Stimulated activated CD4-positive, alpha-beta T cell treated with anti-CD3 and anti-CD28 coated beads, Interleukin-15, amount 100 ng/mL, for 1 hour (primary cell): ENCODE results near the gene PTPRN2.
"Not testable (repeated sequence)": the region's sequence is repeated elsewhere in the genome, so short reads cannot be mapped to it uniquely, and the experiment has no call there.

Source experiments
- DNase-seq, 2 donors: peaks; one replicate each; pipeline ENCODE4 v3.0.0-alpha.2; 2020; ENCODE audit warnings: low read depth in 1 of 2, low spot score in 1 of 2

The PTPRN2 gene

DNA sequence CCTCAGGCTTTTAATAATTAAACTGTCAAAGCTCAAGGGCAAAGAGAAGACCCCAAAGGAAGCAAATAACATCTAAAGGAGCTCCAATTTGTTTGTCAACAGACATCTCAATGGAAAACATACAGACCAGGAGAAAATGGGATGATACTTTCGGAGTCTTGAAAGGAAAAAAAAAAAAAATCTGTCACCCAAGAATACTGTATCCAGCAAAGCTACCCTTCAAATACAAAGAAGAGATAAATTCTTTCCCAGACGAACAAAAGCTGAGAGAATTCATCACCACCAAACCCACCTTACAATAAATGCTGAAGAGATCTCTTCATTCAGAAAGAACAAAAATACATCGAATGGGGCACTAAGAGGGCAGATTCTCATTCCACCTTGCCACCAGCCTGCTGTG lies 232.8 kb downstream of the PTPRN2 start:
- DNase-seq, result no peak

DNA sequence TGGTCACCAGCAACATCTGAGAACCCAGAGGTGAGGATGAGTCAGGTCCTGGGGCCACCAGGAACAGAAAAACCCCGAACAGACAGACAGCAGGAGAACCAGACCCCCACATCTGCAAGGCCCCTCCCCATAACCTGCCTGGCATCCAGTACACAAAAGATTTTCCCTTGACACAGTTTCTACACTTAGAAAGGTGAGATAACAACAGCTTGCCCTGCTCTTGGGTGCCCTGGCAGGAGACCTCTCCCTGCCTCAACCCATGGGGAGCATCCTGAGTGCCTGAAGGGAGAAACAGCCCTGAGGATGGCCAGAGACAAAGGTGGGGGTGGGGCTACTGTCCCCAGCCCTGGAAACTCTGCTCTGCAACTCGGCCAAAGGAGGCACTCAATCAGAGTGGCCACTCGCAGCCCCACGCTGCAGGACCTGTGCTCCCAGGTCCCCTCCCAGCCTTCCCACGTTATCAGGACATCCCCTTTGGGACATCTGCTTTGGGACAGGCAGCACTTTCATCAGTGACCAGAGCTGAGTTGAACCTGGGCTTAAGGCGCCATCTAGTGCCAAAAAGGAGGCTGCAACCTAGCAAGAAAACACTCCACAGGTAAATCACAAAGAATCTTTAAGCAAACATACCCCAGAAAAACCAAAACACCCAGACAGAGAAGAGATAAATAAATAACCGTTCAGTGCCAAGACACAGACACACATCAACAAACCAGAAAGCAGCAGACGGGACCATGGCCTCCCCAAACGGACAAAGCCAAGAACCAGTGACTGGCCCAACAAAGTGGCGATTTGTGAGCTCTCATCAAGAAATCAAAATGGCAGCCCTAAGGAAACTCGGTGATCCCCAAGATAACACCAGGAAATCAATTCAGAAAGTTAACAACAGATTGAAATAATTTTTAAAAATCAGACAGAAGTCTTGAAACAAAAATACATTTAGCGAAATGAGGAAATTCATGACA lies 233.7 kb downstream of the PTPRN2 start:
- DNase-seq, result no peak

DNA sequence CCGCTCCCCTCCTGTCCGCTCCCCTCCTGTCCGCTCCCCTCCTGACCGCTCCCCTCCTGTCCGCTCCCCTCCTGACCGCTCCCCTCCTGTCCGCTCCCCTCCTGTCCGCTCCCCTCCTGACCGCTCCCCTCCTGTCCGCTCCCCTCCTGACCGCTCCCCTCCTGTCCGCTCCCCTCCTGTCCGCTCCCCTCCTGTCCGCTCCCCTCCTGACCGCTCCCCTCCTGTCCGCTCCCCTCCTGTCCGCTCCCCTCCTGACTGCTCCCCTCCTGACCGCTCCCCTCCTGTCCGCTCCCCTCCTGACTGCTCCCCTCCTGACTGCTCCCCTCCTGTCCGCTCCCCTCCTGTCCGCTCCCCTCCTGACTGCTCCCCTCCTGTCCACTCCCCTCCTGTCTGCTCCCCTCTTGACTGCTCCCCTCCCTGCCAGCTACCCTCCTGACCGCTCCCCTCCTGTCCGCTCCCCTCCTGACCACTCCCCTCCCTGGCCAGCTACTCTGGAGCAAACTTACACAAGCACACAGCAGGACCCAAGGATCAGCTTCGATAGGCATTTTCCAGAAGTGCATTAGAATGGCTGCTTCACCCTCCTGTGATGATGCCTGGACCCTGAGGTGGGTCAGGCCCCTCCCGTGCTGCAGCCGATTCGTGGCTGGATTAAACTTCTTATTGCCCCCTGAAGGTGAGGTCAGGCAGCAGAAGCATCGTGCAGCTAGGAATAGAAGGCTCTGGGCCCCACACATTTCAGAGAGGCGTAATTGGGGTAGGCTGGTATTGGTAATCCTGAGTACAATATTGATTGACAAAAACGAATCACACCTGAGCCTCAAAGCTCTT lies 235.5 kb downstream of the PTPRN2 start:
- not testable (repeated sequence) for DNase-seq

DNA sequence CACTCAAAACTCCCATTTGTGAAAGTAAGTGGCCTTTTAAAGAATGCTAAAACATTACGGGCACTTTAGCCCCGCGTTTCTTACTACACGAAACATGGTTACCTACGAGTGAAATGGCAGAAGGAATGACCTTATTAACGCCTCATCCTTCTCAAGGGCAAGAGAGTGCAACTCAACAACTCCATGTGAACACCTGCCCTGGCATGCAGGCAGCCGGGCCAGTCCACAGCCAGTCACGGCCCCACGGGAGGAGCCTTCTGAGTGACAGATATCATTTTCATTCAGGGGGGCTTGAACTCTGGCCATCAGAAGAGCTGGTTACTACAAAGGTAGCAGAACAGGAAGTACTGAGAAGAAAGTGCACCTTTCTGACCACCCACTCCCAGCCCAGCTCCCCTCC lies 236.1 kb downstream of the PTPRN2 start:
- no peak for DNase-seq

DNA sequence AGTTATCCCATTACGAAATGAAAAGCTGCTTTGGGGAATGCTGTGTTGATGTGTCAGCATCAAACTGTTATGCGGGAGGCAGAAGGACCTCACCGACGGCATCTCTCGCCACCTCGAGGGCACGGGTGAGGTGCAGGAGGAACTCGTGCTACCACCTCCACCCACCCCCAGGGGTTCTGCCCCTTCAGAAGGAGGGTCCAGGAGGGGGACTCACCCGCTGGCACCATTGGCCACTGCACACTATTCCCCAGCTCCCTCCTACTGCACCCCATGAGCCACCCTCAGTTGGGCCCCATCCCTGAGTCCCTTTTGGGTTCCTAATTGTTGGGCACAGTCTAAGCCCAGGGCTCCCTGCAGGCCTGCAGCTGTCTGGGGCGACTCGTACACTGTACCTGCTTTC lies 236.6 kb downstream of the PTPRN2 start:
- no peak for DNase-seq

DNA sequence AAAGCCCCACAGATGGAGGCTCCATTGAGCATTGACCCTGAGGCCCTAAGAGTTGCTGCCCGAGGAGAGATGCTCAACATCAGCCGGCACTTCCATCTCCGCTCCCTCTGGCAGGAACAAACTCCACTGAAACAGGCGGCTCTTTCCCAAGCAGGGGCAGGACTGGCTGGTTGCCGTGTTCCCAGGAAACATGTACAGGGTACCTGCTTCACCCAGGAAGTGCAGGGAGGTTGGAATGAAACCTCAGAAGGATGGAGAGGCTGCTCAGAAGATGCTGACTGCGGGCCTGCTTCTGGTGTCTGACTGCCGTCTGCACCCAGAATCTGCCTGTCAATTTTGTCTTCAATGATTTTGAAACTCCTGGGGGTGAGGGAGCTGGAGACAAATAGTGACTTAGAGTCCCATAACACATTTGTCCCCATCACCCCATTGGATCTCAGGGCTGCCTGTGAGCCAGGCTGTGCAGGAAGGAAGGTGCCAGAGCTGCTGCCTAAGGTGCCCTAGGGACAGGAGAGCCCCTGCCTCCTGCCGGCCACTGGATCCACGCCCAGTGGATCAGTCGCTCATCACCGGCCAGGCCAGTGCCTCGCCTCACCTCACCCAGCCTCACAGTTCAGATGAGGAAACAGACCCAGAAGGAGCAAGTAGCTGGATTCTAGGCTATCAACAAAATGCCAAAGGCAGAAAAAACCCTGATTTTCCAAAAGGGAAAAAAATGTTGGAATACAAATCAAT lies 237.3 kb downstream of the PTPRN2 start:
- DNase-seq, result no peak

DNA sequence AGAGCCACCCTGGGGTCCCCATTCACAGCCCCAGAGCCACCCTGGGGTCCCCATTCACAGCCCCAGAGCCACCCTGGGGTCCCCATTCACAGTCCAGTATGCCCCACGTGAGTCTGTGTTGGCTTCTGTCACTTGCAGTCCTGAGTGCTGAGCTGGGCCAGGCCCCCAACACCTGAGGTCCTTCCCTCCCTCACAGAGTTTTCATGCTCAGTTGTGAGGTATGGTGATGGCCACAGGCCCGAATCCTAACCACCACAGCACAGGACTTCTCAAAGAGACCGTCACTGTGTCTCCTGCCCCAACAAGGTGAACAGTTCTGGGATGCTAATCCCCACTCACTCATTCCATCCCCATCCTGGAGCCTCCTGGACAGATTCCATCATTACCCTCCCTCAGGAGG lies 239.2 kb downstream of the PTPRN2 start:
- no peak for DNase-seq

DNA sequence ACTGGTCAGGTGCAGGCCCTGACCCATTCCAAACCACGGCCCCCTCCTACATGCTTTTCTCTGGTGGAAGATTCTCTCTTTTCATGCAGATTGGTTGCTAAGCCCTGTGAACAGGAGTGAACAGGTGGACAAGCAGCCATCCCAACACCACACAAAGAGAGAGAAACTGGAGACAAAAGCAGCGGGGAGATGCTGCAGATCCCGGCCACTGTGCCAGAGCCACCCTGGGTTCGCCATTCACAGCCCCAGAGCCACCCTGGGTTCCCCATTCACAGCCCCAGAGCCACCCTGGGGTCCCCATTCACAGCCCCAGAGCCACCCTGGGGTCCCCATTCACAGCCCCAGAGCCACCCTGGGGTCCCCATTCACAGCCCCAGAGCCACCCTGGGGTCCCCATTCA lies 239.6 kb downstream of the PTPRN2 start:
- DNase-seq, result not testable (repeated sequence)

DNA sequence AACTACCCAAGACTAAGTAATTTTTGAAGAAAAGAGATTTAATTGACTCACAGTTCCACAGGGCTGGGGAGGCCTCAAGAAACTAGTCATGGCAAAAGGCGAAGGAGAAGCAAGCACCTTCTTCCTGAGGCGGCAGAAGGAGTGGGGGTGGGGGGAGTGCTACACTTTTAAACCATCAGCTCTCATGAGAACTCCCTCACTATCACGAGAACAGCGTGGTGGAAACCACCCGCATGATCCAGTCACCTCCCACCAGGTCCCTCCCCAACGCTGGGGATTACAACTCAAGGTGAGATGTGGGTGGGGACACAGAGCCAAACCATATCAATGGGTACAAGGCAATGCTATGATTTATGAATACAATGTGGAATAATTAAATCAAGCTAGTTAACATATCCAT lies 241.9 kb downstream of the PTPRN2 start:
- no peak for DNase-seq

DNA sequence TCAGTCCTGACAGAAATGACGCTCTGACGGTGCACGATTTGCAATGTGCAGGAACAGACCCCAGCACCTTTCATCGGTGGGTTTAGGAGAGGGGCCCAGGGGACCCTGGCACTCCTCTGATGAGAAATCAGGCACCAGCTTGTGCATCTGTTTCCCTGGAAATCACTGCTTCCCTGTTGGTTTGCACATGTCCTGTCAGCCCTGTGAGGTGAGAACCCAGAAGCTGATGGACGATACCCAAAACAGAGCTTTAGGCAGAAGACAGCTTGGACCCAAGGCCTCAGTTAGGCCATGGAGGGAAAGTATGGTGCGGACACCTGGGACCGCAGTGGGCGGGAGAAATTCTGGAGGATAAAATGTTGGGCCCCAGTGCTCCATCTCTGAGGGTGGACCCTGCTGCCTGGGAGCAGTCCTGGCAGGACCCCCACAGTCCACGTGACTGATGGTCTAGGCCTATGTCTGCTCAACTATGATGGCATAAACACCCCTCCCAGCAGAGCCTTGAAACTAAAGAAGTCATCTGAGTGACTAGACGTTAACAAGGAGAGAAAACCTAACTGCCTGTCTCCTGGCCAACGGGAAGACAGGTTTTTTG lies 242.8 kb downstream of the PTPRN2 start:
- DNase-seq, result no peak

DNA sequence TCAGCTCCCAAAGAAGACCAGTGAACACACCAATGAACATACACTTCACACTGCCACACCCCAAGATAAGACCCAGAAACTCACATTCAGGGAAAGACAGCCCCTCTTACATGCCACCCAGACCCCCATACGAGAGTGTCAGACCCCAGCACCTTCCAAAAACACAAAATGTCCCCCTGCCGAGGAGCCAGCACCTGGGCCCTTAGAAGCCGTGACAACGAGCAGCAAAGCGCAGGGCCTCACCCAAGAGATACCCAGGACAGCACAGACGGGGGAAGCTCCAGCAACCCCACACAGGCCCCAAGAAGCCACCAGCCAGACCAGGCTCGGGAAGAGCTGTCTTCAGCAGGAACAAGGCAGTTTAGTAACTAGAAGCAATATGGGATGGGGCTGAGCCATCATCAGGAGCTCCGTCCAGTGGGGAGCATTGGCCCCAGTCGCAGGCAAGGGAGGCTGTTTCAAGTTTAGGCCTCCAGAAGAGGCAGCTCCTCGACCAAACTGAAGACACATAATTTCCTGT lies 243.6 kb downstream of the PTPRN2 start:
- no peak for DNase-seq

DNA sequence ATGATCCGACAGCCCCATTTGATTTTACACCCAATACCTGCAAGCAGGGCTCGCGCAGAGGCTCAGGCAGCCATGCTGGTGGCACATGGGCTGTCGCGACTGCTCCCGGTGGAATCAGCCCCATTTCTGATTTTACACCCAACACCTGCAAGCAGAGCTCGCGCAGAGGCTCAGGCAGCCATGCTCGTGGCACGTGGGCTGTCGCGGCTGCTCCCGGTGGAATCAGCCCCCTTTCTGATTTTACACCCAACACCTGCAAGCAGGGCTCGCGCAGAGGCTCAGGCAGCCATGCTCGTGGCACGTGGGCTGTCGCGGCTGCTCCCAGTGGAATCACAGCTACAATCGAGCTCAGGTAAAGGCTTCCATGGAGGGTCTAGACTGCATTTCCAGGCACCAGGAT lies 244.1 kb downstream of the PTPRN2 start:
- no peak for DNase-seq

DNA sequence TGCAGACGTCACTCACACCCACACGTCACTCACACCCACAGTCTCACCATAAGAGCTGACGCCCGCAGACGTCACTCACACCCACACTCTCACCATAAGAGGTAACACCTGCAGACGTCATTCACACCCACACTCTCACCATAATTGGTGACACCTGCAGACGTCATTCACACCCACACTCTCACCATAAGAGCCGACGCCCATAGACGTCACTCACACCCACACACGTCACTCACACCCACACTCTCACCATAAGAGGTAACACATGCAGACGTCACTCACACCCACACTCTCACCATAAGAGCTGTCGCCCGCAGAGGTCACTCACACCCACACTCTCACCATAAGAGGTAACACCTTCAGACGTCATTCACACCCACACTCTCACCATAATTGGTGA lies 246.5 kb downstream of the PTPRN2 start:
- not testable (repeated sequence) for DNase-seq

DNA sequence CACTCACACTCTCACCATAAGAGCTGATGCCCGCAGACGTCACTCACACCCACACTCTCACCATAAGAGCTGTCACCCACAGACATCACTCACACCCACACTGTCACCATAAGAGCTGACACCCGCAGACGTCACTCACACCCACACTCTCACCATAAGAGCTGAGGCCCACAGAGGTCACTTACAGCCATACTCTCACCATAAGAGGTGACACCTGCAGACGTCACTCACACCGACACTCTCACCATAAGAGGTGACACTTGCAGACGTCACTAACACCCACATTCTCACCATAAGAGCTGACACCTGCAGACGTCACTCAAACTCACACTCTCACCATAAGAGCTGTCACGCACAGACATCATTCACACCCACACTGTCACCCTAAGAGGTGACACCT lies 250.7 kb downstream of the PTPRN2 start:
- not testable (repeated sequence) for DNase-seq

DNA sequence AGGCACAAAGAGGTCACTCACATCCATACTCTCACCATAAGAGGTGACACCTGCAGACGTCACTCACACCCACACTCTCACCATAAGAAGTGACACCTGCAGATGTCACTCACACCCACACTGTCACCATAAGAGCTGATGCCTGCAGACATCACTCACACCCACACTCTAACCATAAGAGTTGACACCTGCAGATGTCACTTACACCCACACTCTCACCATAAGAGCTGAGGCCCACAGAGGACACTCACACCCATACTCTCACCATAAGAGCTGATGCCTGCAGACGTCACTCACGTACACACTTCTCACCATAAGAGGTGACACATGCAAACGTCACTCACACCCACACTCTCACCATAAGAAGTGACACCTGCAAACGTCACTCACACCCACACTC lies 255.1 kb downstream of the PTPRN2 start:
- DNase-seq, result not testable (repeated sequence)

DNA sequence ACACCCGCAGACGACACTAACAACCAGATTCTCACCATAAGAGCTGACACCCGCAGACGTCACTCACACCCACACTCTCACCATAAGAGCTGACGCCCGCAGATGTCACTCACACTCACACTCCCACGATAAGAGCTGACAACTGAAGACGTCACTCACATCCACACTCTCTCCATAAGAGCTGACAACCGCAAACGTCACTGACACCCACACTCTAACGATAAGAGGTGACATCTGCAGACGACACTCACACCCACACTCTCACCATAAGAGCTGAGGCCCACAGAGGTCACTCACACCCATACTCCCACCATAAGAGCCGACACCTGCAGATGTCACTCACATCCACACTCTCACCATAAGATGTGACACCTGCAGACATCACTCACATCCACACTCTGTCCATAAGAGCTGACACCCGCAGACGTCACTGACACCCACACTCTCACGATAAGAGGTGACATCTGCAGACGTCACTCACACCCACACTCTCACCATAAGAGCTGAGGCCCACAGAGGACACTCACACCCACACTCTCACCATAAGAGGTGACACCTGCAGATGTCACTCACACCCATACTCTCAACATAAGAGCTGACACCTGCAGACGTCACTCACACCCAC lies 255.7 kb downstream of the PTPRN2 start:
- not testable (repeated sequence) for DNase-seq

DNA sequence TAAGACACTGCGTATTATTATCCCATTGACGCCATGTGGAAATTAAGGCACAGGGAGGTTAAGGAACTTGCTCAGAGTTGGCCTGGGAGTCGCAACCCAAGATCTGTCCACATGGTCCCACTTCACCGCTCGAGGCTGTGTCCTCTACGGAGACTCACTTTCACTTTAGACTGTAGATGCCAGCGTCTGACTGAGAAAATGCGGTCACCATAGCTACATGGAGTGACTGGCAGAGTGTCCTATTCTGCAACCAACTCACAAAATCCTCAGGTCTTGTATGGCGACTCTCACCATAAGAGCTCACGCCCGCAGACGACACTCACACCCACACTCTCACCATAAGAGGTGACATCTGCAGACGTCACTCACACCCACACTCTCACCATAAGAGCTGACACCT lies 257.9 kb downstream of the PTPRN2 start:
- no peak for DNase-seq

DNA sequence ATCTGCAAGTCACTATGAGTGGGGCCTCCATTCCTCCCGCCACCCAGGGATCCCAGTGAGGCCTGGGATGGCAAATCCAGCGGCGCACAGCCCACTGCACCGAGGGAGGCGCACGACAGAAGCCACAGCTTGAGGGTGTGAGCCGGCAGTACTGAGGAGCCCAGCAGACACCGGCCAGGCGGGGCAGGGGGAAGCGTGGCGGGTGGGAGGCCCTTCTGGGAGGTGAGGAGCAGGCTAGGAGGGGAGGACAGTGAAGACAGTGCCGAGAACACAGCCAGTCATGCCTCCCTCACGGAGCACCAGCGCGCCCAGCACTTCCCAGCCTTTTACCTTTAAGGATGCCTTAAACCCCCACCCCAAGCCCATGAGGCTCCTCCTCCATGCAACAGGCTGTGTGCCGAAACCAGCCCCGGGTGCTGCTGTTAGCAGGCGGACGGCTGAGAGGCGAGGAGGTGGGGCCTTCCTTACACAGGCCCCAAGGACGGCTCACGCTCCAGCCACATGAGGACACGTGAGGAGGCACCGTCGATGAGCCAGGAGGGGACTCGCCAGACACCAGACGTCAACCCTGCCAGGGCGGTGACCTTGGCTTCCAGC lies 258.5 kb downstream of the PTPRN2 start:
- no peak for DNase-seq

DNA sequence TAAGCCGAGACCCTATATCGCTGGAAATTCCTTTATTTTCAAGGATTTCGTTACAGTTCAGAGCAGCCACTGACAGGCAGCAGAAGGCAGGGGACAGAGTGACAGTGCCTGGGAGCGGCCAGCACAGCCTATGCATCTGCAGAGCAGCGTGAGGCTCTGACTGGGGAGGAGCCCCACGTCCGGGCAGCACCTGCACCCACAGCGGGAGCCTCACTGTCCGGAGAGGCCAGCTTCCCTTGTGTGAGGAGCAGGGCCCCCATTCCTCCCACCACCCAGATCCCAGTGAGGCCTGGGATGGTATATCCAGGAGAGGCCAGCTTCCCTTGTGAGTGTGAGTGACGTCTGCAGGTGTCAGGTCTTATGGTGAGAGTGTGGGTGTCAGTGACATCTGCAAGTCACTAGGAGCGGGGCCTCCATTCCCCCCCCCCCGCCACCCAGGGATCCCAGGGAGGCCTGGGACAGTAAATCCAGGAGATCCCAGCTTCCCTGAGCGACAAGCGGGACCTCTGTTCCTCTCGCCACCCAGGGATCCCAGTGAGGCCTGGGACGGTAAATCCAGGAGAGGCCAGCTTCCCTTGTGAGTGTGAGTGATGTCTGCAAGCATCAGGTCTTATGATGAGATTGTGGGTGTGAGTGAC lies 259.1 kb downstream of the PTPRN2 start:
- DNase-seq, result no peak
